Adrenal gland (tissue), 12 donors: ENCODE data around the gene PTPDC1. TPM values are rescaled to one million over a fixed set of nuclear protein-coding genes. Genes with fewer than 3 reads are reported as not detected.
A peak's percentile ranks its signal among the peaks of the same experiment; 100 is the strongest.

ENCODE experiments used
- DNase-seq, 7 donors: peaks; one replicate each; pipeline ENCODE4 v3.0.0-alpha.2; 2019 to 2020
- H3K27ac ChIP-seq, 5 donors: fragments of 200-600 bp; sonication (generic) in 4 of 5; 1 replicate in 3 of 5; 2 replicates in 2 of 5; pipeline versions ENCODE4 v1.5.1 to v1.8.0; 2016 to 2020; ENCODE audit warnings: mild to moderate bottlenecking in 1 of 5
- H3K27me3 ChIP-seq: fragments of 200-600 bp; 2 replicates; pipeline ENCODE4 v1.8.0; 2021
- H3K36me3 ChIP-seq, 2 donors: fragments of 200-600 bp; replicated peaks in 1 of 2; 1 replicate in 1 of 2; 2 replicates in 1 of 2; pipeline versions ENCODE4 v1.5.1 to v1.8.0; 2018 to 2022
- H3K4me1 ChIP-seq, 2 donors: fragments of 200-600 bp; replicated peaks in 1 of 2; 1 replicate in 1 of 2; 2 replicates in 1 of 2; pipeline versions ENCODE4 v1.5.1 to v1.8.0; 2018 to 2021
- H3K4me3 ChIP-seq, 4 donors: fragments of 200-600 bp; sonication (generic) in 3 of 4; one replicate each; pipeline ENCODE4 v1.5.1; 2016 to 2018
- H3K9me3 ChIP-seq, 3 donors: fragments of 200-600 bp; sonication (generic) in 1 of 3; replicated peaks in 1 of 3; 1 replicate in 2 of 3; 2 replicates in 1 of 3; pipeline versions ENCODE4 v1.5.1 to v1.8.0; 2016 to 2021
- POLR2A ChIP-seq, 2 donors: fragments of 450-650 bp; IDR thresholded peaks; one replicate each; pipeline ENCODE4 v1.6.1; 2017; ENCODE audit warnings: antibody characterized with exemption in 2 of 2, mild to moderate bottlenecking in 2 of 2, moderate library complexity in 1 of 2
- WGBS, 4 donors: extraction: QIAGEN DNeasy Blood & Tissue Kit in 2 of 4; methylation state at CpG; one replicate each; pipeline versions ENCODE4 v1.1.5 to v1.1.7; 2013 to 2017; 5-methylcytosine and 5-hydroxymethylcytosine counted together
- intact Hi-C, 2 donors: fragments of 100-400 bp; cut with DNase I; formaldehyde crosslinking; loops; one replicate each; pipeline versions ENCODE4 v1.14.1 to v1.15.0; 2022 to 2023
- polyA plus RNA-seq, 3 donors: library from polyadenylated mRNA; stranded (reverse); fragments of 200-250 nt in 2 of 3; fragments of 350-450 nt in 1 of 3; fragmentation: Illumina TruSeq in 1 of 3; extraction: RNeasy Lipid Tissue Mini Kit (QIAGEN cat#74804) in 1 of 3; gene quantifications; one replicate each; pipeline ENCODE4 v1.2.3, GENCODE V29; 2013 to 2014
- total RNA-seq, 9 donors: library from RNA; depleted of rRNA in 4 of 9; stranded (reverse); fragments of >200 nt in 4 of 9; fragments of 120-200 nt in 1 of 9; fragmentation: NEBNext Ultra II Directional in 1 of 9; extraction: Animal tissue kit (Norgen Biotek cat#: 25700) in 1 of 9; gene quantifications; one replicate each; pipeline versions ENCODE4 v1.1.0 to v1.2.4, GENCODE V29; 2013 to 2023
- TF ChIP-seq, protein P1 (sequence below), 6 experiments: fragments of 450-650 bp in 4 of 6; fragments of 200-600 bp in 2 of 6; sonication (generic) in 1 of 6; IDR thresholded peaks; 1 replicate in 5 of 6; 2 replicates in 1 of 6; pipeline versions ENCODE4 v1.5.1 to v1.8.0; 2016 to 2021; ENCODE audit warnings: antibody characterized with exemption in 6 of 6, mild to moderate bottlenecking in 2 of 6, moderate library complexity in 1 of 6
- donor health status: healthy with polysubstance abuse.
- donor health status: Bipolar disorder and iron deficiency.
- donor health status: DM: yes; HTN: yes; CAD: no.
- donor health status: DM: no; HTN: no; CAD: no.
- donor health status: DM: no; HTN: no; CAD: no.
- donor health status: DM: yes; HTN: yes; CAD: no.

Gene PTPDC1
- total and polyA plus RNA-seq, 12 donors = 5.1 to 19.4 (median 9.4) TPM

DNA sequence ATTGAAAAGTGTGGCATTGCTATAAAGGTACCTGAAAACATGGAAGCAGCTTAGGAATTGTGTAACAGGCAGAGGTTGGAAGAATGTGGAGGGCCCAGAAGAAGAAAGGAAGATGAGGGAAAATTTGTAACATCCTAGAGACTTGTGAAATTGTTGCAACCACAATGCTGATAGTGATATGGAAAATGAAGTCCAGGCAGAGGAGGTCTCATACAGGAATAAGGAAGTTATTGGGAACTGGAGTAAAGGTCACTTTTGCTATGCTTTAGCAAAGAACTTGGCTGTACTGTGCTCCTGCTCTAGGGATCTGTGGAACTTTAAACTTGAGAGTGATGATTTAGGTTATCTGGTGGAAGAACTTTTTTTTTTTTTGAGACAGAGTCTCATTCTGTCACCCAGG is 43.5 kb downstream of the PTPDC1 start:
- TF ChIP-seq, protein P1, sequence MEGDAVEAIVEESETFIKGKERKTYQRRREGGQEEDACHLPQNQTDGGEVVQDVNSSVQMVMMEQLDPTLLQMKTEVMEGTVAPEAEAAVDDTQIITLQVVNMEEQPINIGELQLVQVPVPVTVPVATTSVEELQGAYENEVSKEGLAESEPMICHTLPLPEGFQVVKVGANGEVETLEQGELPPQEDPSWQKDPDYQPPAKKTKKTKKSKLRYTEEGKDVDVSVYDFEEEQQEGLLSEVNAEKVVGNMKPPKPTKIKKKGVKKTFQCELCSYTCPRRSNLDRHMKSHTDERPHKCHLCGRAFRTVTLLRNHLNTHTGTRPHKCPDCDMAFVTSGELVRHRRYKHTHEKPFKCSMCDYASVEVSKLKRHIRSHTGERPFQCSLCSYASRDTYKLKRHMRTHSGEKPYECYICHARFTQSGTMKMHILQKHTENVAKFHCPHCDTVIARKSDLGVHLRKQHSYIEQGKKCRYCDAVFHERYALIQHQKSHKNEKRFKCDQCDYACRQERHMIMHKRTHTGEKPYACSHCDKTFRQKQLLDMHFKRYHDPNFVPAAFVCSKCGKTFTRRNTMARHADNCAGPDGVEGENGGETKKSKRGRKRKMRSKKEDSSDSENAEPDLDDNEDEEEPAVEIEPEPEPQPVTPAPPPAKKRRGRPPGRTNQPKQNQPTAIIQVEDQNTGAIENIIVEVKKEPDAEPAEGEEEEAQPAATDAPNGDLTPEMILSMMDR (IDR thresholded peaks at IDR 0.05) = no peak
- TF ChIP-seq POLR2A (IDR thresholded peaks at IDR 0.05) = no peak
- peaks cover 0 to 9% (median 7%) of the 10 kb centered on the region in 3 donors for H3K9me3 ChIP-seq
- no peak for DNase-seq
- no peaks in the 10 kb centered on the region for H3K27me3 ChIP-seq
- intact Hi-C loops = no loop called here
- H3K4me3 ChIP-seq = no peak overlapping the region
- H3K27ac ChIP-seq = peak overlapping the region in 1 of 5 donors; percentile 39
- H3K36me3 ChIP-seq = no peaks in the 10 kb centered on the region
- H3K4me1 ChIP-seq = no peaks in the 10 kb centered on the region

DNA sequence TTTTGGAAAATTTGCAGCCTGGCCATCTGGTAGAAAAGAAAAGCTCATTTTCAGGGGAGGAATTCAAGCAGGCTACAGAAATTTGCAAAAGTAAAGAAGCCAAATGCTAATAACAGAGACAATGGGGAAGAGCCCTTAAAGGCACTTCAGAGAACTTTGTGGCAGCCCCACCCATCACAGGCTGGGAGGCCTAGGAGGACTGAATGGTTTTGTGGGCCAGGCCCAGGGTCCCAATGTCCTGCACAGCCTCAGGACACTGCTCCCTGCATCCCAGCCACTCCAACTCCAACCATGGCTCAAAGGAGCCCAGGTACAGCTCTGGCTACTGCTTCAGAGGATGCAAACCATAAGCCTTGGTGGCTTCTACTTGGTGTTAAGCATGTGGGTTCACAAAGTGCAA is 44.3 kb downstream of the PTPDC1 start:
- H3K4me3 ChIP-seq = no peak overlapping the region
- no peaks in the 10 kb centered on the region for H3K36me3 ChIP-seq
- no peaks in the 10 kb centered on the region for H3K27me3 ChIP-seq
- intact Hi-C loops = no loop called here
- no peaks in the 10 kb centered on the region for H3K4me1 ChIP-seq
- DNase-seq = no peak
- TF ChIP-seq, protein P1 (IDR thresholded peaks at IDR 0.05) = no peak
- no peak for TF ChIP-seq POLR2A (IDR thresholded peaks at IDR 0.05)
- peaks cover 0 to 9% (median 7%) of the 10 kb centered on the region in 3 donors for H3K9me3 ChIP-seq
- H3K27ac ChIP-seq = no peak overlapping the region

DNA sequence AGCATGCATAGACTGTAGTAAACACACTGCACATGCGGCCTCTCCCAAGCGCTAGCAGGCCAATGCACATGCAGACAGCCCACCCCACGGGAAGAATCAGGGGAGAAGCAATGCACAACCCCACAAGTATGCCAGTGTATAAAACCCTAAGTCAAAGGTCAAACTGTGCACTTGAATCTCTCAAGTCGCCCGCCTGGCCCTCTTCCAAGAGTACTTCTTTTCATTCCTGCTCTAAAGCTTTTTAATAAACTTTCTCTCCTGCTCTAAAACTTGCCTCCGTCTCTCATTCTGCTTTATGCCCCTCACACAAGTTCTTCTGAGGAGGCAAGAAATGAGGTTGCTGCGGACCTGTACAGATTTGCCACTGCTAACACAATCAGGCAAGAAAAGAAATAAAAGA is 50.4 kb downstream of the PTPDC1 start:
- Histone ChIP-seq H3K27me3 (no peaks in the 10 kb centered on the region), H3K4me1 (peaks cover 15 to 27% of the 10 kb centered on the region in 2 donors), H3K9me3 (no peaks in the 10 kb centered on the region), H3K4me3 (no peak overlapping the region), H3K27ac (peak overlapping the region in 4 of 5 donors; percentile 27 to 76 (median 50)), H3K36me3 (no peaks in the 10 kb centered on the region)
- TF ChIP-seq, protein P1 (IDR thresholded peaks at IDR 0.05) = no peak
- no peak for TF ChIP-seq POLR2A (IDR thresholded peaks at IDR 0.05)
- 75 to 78% (median 76%) methylated on average over 5 to 7 of the region's 7 CpGs for WGBS, 4 donors
- no peak for DNase-seq
- intact Hi-C loops = no loop called here

DNA sequence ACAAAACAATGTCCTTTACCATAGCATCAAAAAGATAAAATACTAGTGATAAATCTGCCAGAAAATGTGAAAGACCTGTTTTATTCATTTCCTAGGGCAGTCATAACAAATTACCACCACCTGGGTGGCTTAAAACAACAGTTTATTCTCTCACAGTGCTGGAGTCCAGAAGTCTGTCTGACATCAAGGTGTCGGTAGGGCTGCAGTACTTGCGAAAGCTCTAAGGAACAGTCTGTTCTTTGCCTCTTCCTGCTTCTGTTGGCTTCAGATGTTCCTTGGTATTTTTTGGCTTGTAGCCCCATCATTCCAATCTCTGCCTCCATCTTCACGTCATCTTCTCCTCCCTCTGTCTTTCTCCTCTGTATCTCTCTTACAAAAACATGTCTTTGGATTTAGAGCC is 51.0 kb downstream of the PTPDC1 start:
- peak in 5 of 7 donors; percentile 33 to 71 (median 41) for DNase-seq
- peak overlapping the region in 4 of 5 donors; percentile 27 to 76 (median 50) for H3K27ac ChIP-seq
- TF ChIP-seq, protein P1 (IDR thresholded peaks at IDR 0.05) = peak in 2 of 6 experiments; percentile 5 to 10
- no peak for TF ChIP-seq POLR2A (IDR thresholded peaks at IDR 0.05)
- no peaks in the 10 kb centered on the region for H3K9me3 ChIP-seq
- H3K4me1 ChIP-seq = peaks cover 21 to 33% of the 10 kb centered on the region in 2 donors
- H3K36me3 ChIP-seq = no peaks in the 10 kb centered on the region
- intact Hi-C loops = no loop called here
- no peak overlapping the region for H3K4me3 ChIP-seq
- H3K27me3 ChIP-seq = no peaks in the 10 kb centered on the region
- 29 to 52% (median 37%) methylated on average over 3 of the region's 3 CpGs for WGBS, 4 donors
